ENCODE measurements around the gene USP44. TPM values are rescaled to one million over a fixed set of nuclear protein-coding genes. Genes with fewer than 3 reads are reported as not detected.
"Not testable (repeated sequence)": the region's sequence is repeated elsewhere in the genome, so short reads cannot be mapped to it uniquely, and the experiment has no call there.

The USP44 gene
- total RNA-seq, 2 donors from 2014 or later: 7.0 to 21.1 TPM

DNA sequence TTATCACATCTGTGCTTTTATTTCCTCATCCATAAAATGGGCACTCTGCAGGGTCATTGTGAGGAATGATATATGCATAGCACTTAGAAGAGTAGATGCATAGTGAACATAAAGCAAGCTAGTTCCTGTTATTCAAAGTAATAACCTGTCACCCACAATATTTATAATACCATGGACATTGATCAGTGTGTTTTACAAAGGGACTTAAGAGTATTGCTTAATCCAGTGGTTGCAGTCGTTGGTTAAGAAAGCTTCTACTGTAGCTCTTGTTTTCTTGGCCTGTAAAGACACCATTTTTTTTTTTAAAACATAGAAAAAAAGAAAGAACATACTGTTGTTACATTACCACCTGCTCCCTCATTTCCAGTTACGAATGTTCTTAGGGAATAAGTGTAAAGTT is 64.3 kb downstream of the USP44 start:
- WGBS, 2 donors: 69 to 74% methylated on average over 2 of the region's 2 CpGs
- no peaks in the 10 kb centered on the region for H3K27me3 ChIP-seq
- DNase-seq (no peak), ATAC-seq (no peak)
- no peak overlapping the region for H3K27ac ChIP-seq
- H3K36me3 ChIP-seq (replicated peaks in 1 of 2; ENCODE audit: insufficient read depth in 1 of 2, low read depth in 2 of 2): peaks cover 0 to 15% of the 10 kb centered on the region in 2 donors
- no peak for TF ChIP-seq POLR2A (IDR thresholded peaks at IDR 0.05)
- TF ChIP-seq, protein P1, sequence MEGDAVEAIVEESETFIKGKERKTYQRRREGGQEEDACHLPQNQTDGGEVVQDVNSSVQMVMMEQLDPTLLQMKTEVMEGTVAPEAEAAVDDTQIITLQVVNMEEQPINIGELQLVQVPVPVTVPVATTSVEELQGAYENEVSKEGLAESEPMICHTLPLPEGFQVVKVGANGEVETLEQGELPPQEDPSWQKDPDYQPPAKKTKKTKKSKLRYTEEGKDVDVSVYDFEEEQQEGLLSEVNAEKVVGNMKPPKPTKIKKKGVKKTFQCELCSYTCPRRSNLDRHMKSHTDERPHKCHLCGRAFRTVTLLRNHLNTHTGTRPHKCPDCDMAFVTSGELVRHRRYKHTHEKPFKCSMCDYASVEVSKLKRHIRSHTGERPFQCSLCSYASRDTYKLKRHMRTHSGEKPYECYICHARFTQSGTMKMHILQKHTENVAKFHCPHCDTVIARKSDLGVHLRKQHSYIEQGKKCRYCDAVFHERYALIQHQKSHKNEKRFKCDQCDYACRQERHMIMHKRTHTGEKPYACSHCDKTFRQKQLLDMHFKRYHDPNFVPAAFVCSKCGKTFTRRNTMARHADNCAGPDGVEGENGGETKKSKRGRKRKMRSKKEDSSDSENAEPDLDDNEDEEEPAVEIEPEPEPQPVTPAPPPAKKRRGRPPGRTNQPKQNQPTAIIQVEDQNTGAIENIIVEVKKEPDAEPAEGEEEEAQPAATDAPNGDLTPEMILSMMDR (IDR thresholded peaks at IDR 0.05): no peak
- no peaks in the 10 kb centered on the region for H3K9me3 ChIP-seq
- peaks cover 6% of the 10 kb centered on the region for H3K4me1 ChIP-seq
- intact Hi-C loops (cut with DNase I): no loop called here
- no peak overlapping the region for H3K4me3 ChIP-seq

- Histone ChIP-seq H3K9me3 (no peaks in the 10 kb centered on the region), H3K4me1 (peaks cover 15% of the 10 kb centered on the region), H3K36me3 (replicated peaks in 1 of 2; ENCODE audit: insufficient read depth in 1 of 2, low read depth in 2 of 2) (peaks cover 0 to 14% of the 10 kb centered on the region in 2 donors), H3K4me3 (no peak overlapping the region), H3K27ac (no peak overlapping the region), H3K27me3 (no peaks in the 10 kb centered on the region)
- intact Hi-C loops (cut with DNase I): no loop called here
- TF ChIP-seq, protein P1 (IDR thresholded peaks at IDR 0.05): no peak
- no peak for TF ChIP-seq POLR2A (IDR thresholded peaks at IDR 0.05)
- DNase-seq: no peak
- ATAC-seq: no peak
These were observed 66.8 kb downstream of the USP44 start for GRCh38 chr12:95484524-95484923.

- intact Hi-C loops (cut with DNase I); H3K27ac ChIP-seq; H3K4me3 ChIP-seq; ATAC-seq; H3K9me3 ChIP-seq; H3K27me3 ChIP-seq; DNase-seq; H3K36me3 ChIP-seq (replicated peaks in 1 of 2; ENCODE audit: insufficient read depth in 1 of 2, low read depth in 2 of 2): not testable (repeated sequence)
- peaks cover 33% of the 10 kb centered on the region for H3K4me1 ChIP-seq
- 90 to 96% methylated on average over 6 of the region's 6 CpGs for WGBS, 2 donors
These were observed 68.7 kb downstream of the USP44 start for GRCh38 chr12:95482564-95482963.

- Histone ChIP-seq H3K4me3 (no peak overlapping the region), H3K27ac (no peak overlapping the region), H3K4me1 (peaks cover 38% of the 10 kb centered on the region), H3K27me3 (no peaks in the 10 kb centered on the region), H3K36me3 (replicated peaks in 1 of 2; ENCODE audit: insufficient read depth in 1 of 2, low read depth in 2 of 2) (peaks cover 0 to 10% of the 10 kb centered on the region in 2 donors), H3K9me3 (no peaks in the 10 kb centered on the region)
- ATAC-seq (no peak), DNase-seq (no peak)
- TF ChIP-seq, protein P1 (IDR thresholded peaks at IDR 0.05): no peak
- no peak for TF ChIP-seq POLR2A (IDR thresholded peaks at IDR 0.05)
- 87 to 93% methylated on average over 7 of the region's 7 CpGs for WGBS, 2 donors
- intact Hi-C loops (cut with DNase I): no loop called here
These were observed 69.4 kb downstream of the USP44 start for GRCh38 chr12:95481888-95482287.

GRCh38 chr12:95481072-95481471 is 70.2 kb downstream of the USP44 start:
- H3K4me3 ChIP-seq: no peak overlapping the region
- 85 to 98% methylated on average over 3 of the region's 3 CpGs for WGBS, 2 donors
- peaks cover 0 to 6% of the 10 kb centered on the region in 2 donors for H3K36me3 ChIP-seq (replicated peaks in 1 of 2; ENCODE audit: insufficient read depth in 1 of 2, low read depth in 2 of 2)
- DNase-seq: no peak
- intact Hi-C loops (cut with DNase I): no loop called here
- no peak for ATAC-seq
- no peak for TF ChIP-seq POLR2A (IDR thresholded peaks at IDR 0.05)
- TF ChIP-seq, protein P1 (IDR thresholded peaks at IDR 0.05): no peak
- H3K27ac ChIP-seq: no peak overlapping the region
- peaks cover 45% of the 10 kb centered on the region for H3K4me1 ChIP-seq
- no peaks in the 10 kb centered on the region for H3K9me3 ChIP-seq
- no peaks in the 10 kb centered on the region for H3K27me3 ChIP-seq

Measured in body of pancreas (tissue), 4 donors.